K562 (cell line): Measurements from ENCODE around the gene DYNLT5. TPM values are rescaled to one million over a fixed set of nuclear protein-coding genes. Genes with fewer than 3 reads are reported as not detected.

ENCODE experiments used
- ATF6 ChIP-seq: sonication (generic); formaldehyde crosslinking; IDR thresholded peaks from 2 replicates; pipeline ENCODE4 v1.4.0; 2020; ENCODE audit warnings: mild to moderate bottlenecking, missing genetic modification reagents
- CBX1 ChIP-seq: sonication (generic); IDR thresholded peaks from 2 replicates; pipeline ENCODE4 v1.6.1; 2016; ENCODE audit warnings: antibody characterized with exemption, low read depth, mild to moderate bottlenecking
- CCAR2 ChIP-seq: fragments of 200-400 bp; formaldehyde crosslinking; IDR thresholded peaks from 2 replicates; pipeline ENCODE4 v1.6.1; 2017; ENCODE audit warnings: mild to moderate bottlenecking, low read depth, low read length
- CGGBP1 ChIP-seq: fragments of 250-450 bp; sonication (Bioruptor Pico); IDR thresholded peaks from 2 replicates; pipeline ENCODE4 v1.9.0; 2021; ENCODE audit warnings: mild to moderate bottlenecking
- CREBBP ChIP-seq: IDR thresholded peaks from one replicate; pipeline ENCODE4 v1.6.1; 2012; ENCODE audit warnings: low read depth, mild to moderate bottlenecking, control low read depth, inconsistent platforms, low read length
- CREM ChIP-seq: IDR thresholded peaks from 2 replicates; pipeline ENCODE4 v1.6.1; 2014; ENCODE audit warnings: antibody characterized with exemption, low read depth
- CTBP1 ChIP-seq: fragments of 450-650 bp; IDR thresholded peaks from 2 replicates; pipeline ENCODE4 v1.6.1; 2016; ENCODE audit warnings: borderline replicate concordance
- CXXC5 ChIP-seq: fragments of 250-450 bp; sonication (Bioruptor Pico); IDR thresholded peaks from 2 replicates; pipeline ENCODE4 v1.8.0; 2022; ENCODE audit warnings: inconsistent platforms, mild to moderate bottlenecking, moderate library complexity
- DNMT1 ChIP-seq: fragments of 450-650 bp; IDR thresholded peaks from 2 replicates; pipeline ENCODE4 v1.6.1; 2016; ENCODE audit warnings: antibody characterized with exemption, mild to moderate bottlenecking
- EP300 ChIP-seq: IDR thresholded peaks from 2 replicates; pipeline ENCODE4 v1.6.1; 2012; ENCODE audit warnings: low read length, improper control_type of control experiment
- GABPB2 ChIP-seq: fragments of 250-450 bp; sonication (Bioruptor Pico); conservative IDR thresholded peaks from 2 replicates; pipeline ENCODE4 v1.5.1; 2021; ENCODE audit warnings: mild to moderate bottlenecking
- GTF2F1 ChIP-seq: IDR thresholded peaks from 2 replicates; pipeline ENCODE4 v1.6.1; 2011; ENCODE audit warnings: low read depth, low read length, improper control_type of control experiment
- IFI16 ChIP-seq: fragments of 250-450 bp; sonication (Bioruptor Pico); IDR thresholded peaks from 2 replicates; pipeline ENCODE4 v2.1.2; 2022; ENCODE audit warnings: mild to moderate bottlenecking, inconsistent platforms
- KHSRP ChIP-seq: fragments of 450-650 bp; IDR thresholded peaks from 2 replicates; pipeline ENCODE4 v1.6.1; 2017
- LCOR ChIP-seq: sonication (generic); formaldehyde crosslinking; IDR thresholded peaks from 2 replicates; pipeline ENCODE4 v1.8.0; 2022; ENCODE audit warnings: mild to moderate bottlenecking, missing genetic modification reagents
- MECOM ChIP-seq: fragments of 250-450 bp; sonication (Bioruptor Pico); IDR thresholded peaks from 2 replicates; pipeline ENCODE4 v1.8.0; 2022; ENCODE audit warnings: inconsistent platforms
- POLR2A ChIP-seq: fragments of 450-650 bp; conservative IDR thresholded peaks from 2 replicates; pipeline ENCODE4 v1.6.1; 2016
- POLR2AphosphoS5 ChIP-seq: IDR thresholded peaks from 2 replicates; pipeline ENCODE4 v1.6.1; 2011; ENCODE audit warnings: mild to moderate bottlenecking, low read depth, low read length, moderate library complexity; ENCODE audit not compliant: control insufficient read depth, insufficient read depth
- POLR2H ChIP-seq: IDR thresholded peaks from 2 replicates; pipeline ENCODE4 v1.6.1; 2016; ENCODE audit warnings: missing genetic modification characterization, low read depth, mild to moderate bottlenecking, control low read depth, missing compliant biosample characterization, moderate library complexity
- RBM17 ChIP-seq: fragments of 200-400 bp; formaldehyde crosslinking; IDR thresholded peaks from 2 replicates; pipeline ENCODE4 v1.6.1; 2017; ENCODE audit warnings: low read depth, mild to moderate bottlenecking, low read length, borderline replicate concordance
- SAFB2 ChIP-seq: fragments of 200-400 bp; formaldehyde crosslinking; IDR thresholded peaks from 2 replicates; pipeline ENCODE4 v1.6.1; 2018; ENCODE audit warnings: borderline replicate concordance, low read length, low read depth, moderate library complexity; ENCODE audit not compliant: severe bottlenecking
- SLC30A9 ChIP-seq: fragments of 250-450 bp; sonication (Bioruptor Pico); IDR thresholded peaks from 2 replicates; pipeline ENCODE4 v1.8.0; 2022; ENCODE audit warnings: mild to moderate bottlenecking, moderate library complexity
- SMAD3 ChIP-seq: fragments of 450-650 bp; formaldehyde crosslinking; conservative IDR thresholded peaks from 2 replicates; pipeline ENCODE4 v1.4.0; 2020; ENCODE audit warnings: mild to moderate bottlenecking
- SREBF2 ChIP-seq: sonication (generic); formaldehyde crosslinking; IDR thresholded peaks from 2 replicates; pipeline ENCODE4 v1.4.0; 2020; ENCODE audit warnings: mild to moderate bottlenecking, missing genetic modification reagents
- SRSF1 ChIP-seq: fragments of 200-400 bp; formaldehyde crosslinking; IDR thresholded peaks from 2 replicates; pipeline ENCODE4 v1.6.1; 2017; ENCODE audit warnings: mild to moderate bottlenecking, low read depth, low read length, moderate library complexity
- TCF15 ChIP-seq: fragments of 250-450 bp; sonication (Bioruptor Pico); IDR thresholded peaks from 2 replicates; pipeline ENCODE4 v1.8.0; 2022; ENCODE audit warnings: moderate library complexity, mild to moderate bottlenecking, inconsistent platforms
- TOE1 ChIP-seq, 2 experiments: fragments of 450-650 bp in 1 of 2; sonication (generic) in 1 of 2; formaldehyde crosslinking in 1 of 2; IDR thresholded peaks; 2 replicates each; pipeline versions ENCODE4 v1.7.1 to v1.8.0; 2016 to 2022; ENCODE audit warnings: borderline replicate concordance in 2 of 2, mild to moderate bottlenecking in 2 of 2, antibody characterized with exemption in 1 of 2, inconsistent platforms in 1 of 2, low read depth in 1 of 2, missing genetic modification reagents in 1 of 2, moderate library complexity in 1 of 2
- XRCC3 ChIP-seq: fragments of 450-650 bp; IDR thresholded peaks from 2 replicates; pipeline ENCODE4 v1.6.1; 2017; ENCODE audit warnings: mild to moderate bottlenecking, moderate library complexity
- ZC3H11A ChIP-seq: IDR thresholded peaks from 2 replicates; pipeline ENCODE4 v1.6.1; 2012; ENCODE audit warnings: low read depth, low read length, improper control_type of control experiment
- ZNF175 ChIP-seq: fragments of 200-800 bp; sonication (Bioruptor generic); IDR thresholded peaks from 2 replicates; pipeline ENCODE4 v1.6.1; 2016; ENCODE audit warnings: low read depth, mild to moderate bottlenecking, missing genetic modification characterization, missing compliant biosample characterization
- ZNF699 ChIP-seq: fragments of 250-450 bp; sonication (Bioruptor Pico); IDR thresholded peaks from 2 replicates; pipeline ENCODE4 v1.8.0; 2021; ENCODE audit warnings: mild to moderate bottlenecking, moderate library complexity; ENCODE audit not compliant: insufficient replicate concordance
- polyA plus RNA-seq, 8 experiments: library from polyadenylated mRNA; depleted of rRNA in 4 of 8; stranded (reverse) in 5 of 8; unstranded in 3 of 8; fragments of >200 nt; fragmentation: Nextera tagmentation in 2 of 8; fragmentation: Illumina TruSeq in 1 of 8; extraction: Ambion mirVana in 2 of 8; extraction: Trizol in 1 of 8; gene quantifications; 2 replicates each; pipeline versions ENCODE4 v1.2.1 to v1.2.3, GENCODE V29; 2011 to 2014; ENCODE audit warnings: inconsistent platforms in 1 of 8, missing spikeins in 1 of 8
- total RNA-seq, 7 experiments: library from RNA; depleted of rRNA in 6 of 7; stranded (reverse); fragments of >200 nt in 6 of 7; fragmentation: Illumina TruSeq in 2 of 7; extraction: Trizol in 2 of 7; gene quantifications; 2 replicates each; pipeline versions ENCODE4 v1.2.1 to v1.2.3, GENCODE V29; 2011 to 2021; ENCODE audit warnings: low replicate concordance in 1 of 7

The DYNLT5 gene
- total and polyA plus RNA-seq, 9 of the 15 experiments (the other 6 are each of a cell fraction or from before 2014, with no cell fraction given): not detected

GRCh38 chr1:66758241-66758755 is 6.0 kb downstream of the DYNLT5 start (continued):
- TF ChIP-seq ZNF175 (CRISPR knock-in tag) (peak; percentile 81; the same call in 1 of the 2 replicates), POLR2H (tag) (peak; percentile 40; the same call in 1 of the 2 replicates), POLR2AphosphoS5 (peak; percentile 89), CGGBP1 (CRISPR knock-in tag) (no peak), ZC3H11A (no peak), RBM17 (no peak), SMAD3 (CRISPR knock-in tag) (no peak), XRCC3 (no peak), CREBBP (no peak), GABPB2 (no peak), CBX1 (no peak), TOE1 (IDR thresholded peaks at IDR 0.05; ENCODE audit: borderline replicate concordance) (peak; percentile 98), TOE1 (CRISPR knock-in tag; IDR thresholded peaks at IDR 0.05; ENCODE audit: borderline replicate concordance, low read depth) (no peak), IFI16 (CRISPR knock-in tag) (no peak), EP300 (peak; percentile 92), CCAR2 (no peak), SAFB2 (no peak), GTF2F1 (no peak), MECOM (0 out of 2 replicates have a peak, but pooled peaks have one; percentile 25), DNMT1 (no peak), KHSRP (no peak), CXXC5 (CRISPR knock-in tag) (no peak), LCOR (CRISPR knock-in tag) (peak; percentile 86), TCF15 (CRISPR knock-in tag) (no peak), ATF6 (no peak), CREM (peak; percentile 80), SREBF2 (CRISPR knock-in tag) (no peak), SRSF1 (no peak), ZNF699 (CRISPR knock-in tag) (no peak), POLR2A (no peak; the same call in 1 of the 2 replicates), SLC30A9 (no peak), CTBP1 (peak; percentile 79)
